ENCODE data around the gene KCNMA1. TPM values are rescaled to one million over a fixed set of nuclear protein-coding genes. Genes with fewer than 3 reads are reported as not detected.

Gene KCNMA1
- total RNA-seq, 1 experiment from 2014 or later = 20.7 TPM

DNA sequence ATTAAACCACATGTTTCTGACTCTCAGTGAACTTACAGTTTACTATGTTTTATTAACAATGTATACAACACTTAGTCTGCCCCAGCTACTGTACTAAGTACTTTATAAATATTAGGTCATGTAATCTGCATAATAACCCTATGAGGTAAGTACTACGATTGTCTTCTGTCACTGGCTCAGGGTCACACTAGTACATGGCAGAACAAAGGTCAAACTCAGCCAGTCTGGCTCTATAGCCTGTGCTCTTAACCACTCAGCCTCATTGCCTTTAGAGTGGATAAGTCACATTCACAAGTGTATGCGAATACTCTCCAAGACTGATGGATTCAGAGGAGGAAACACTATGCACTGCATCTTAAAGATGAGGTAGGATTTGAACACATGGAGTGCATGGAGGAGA lies 252.3 kb downstream of the KCNMA1 start:
- TF ChIP-seq, protein P1, sequence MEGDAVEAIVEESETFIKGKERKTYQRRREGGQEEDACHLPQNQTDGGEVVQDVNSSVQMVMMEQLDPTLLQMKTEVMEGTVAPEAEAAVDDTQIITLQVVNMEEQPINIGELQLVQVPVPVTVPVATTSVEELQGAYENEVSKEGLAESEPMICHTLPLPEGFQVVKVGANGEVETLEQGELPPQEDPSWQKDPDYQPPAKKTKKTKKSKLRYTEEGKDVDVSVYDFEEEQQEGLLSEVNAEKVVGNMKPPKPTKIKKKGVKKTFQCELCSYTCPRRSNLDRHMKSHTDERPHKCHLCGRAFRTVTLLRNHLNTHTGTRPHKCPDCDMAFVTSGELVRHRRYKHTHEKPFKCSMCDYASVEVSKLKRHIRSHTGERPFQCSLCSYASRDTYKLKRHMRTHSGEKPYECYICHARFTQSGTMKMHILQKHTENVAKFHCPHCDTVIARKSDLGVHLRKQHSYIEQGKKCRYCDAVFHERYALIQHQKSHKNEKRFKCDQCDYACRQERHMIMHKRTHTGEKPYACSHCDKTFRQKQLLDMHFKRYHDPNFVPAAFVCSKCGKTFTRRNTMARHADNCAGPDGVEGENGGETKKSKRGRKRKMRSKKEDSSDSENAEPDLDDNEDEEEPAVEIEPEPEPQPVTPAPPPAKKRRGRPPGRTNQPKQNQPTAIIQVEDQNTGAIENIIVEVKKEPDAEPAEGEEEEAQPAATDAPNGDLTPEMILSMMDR (IDR thresholded peaks at IDR 0.05; ENCODE audit: insufficient read depth in 1 of 2, low read depth in 1 of 2, low read length in 1 of 2, severe bottlenecking in 1 of 2, unreplicated experiment in 1 of 2) = no peak
- intact Hi-C loops (cut with micrococcal nuclease; ENCODE audit: unreplicated experiment) = loop anchor here (5.0 kb wide), 1 partner anchor 202 kb away; no protein-coding TSS in a partner anchor
- Mint-ChIP-seq H3K9me3 (ENCODE audit: unreplicated experiment) (no peaks in the 10 kb centered on the region), H3K4me3 (ENCODE audit: unreplicated experiment) (no peak overlapping the region), H3K27ac (ENCODE audit: unreplicated experiment) (peak overlapping the region; percentile 51), H3K36me3 (ENCODE audit: insufficient read depth, unreplicated experiment) (no peaks in the 10 kb centered on the region), H3K27me3 (ENCODE audit: insufficient read depth, unreplicated experiment) (no peaks in the 10 kb centered on the region), H3K4me1 (ENCODE audit: low read depth, unreplicated experiment) (peaks cover 43% of the 10 kb centered on the region)
- no TSS peak for BruUV-seq (replicated peaks)
- Histone ChIP-seq H3K36me3 (ENCODE audit: control insufficient read depth, insufficient read depth, low read length) (no peaks in the 10 kb centered on the region; the same call in 1 of the 2 replicates), H3K4me1 (peaks cover 47% of the 10 kb centered on the region), H3K4me3 (ENCODE audit: low read depth, low read length) (no peak overlapping the region), H3K9me3 (no peaks in the 10 kb centered on the region), H3K27me3 (replicated peaks; ENCODE audit: control insufficient read depth, insufficient read depth, low read length) (no peaks in the 10 kb centered on the region)
- CTCF ChIA-PET = no interaction called here
- POLR2A ChIA-PET = no interaction called here
- no peak for DNase-seq

GRCh38 chr10:77383861-77384553 lies 253.6 kb downstream of the KCNMA1 start:
- H3K27ac Mint-ChIP-seq (ENCODE audit: unreplicated experiment) = no peak overlapping the region
- intact Hi-C loops (cut with micrococcal nuclease; ENCODE audit: unreplicated experiment) = no loop called here
- no peaks in the 10 kb centered on the region for H3K27me3 Mint-ChIP-seq (ENCODE audit: insufficient read depth, unreplicated experiment)
- Histone ChIP-seq H3K27me3 (replicated peaks; ENCODE audit: control insufficient read depth, insufficient read depth, low read length) (no peaks in the 10 kb centered on the region), H3K36me3 (ENCODE audit: control insufficient read depth, insufficient read depth, low read length) (no peaks in the 10 kb centered on the region; the same call in 1 of the 2 replicates), H3K9me3 (no peaks in the 10 kb centered on the region), H3K4me1 (peaks cover 34% of the 10 kb centered on the region), H3K4me3 (ENCODE audit: low read depth, low read length) (no peak overlapping the region)
- ChIA-PET CTCF (interaction anchor here (0.6 kb wide), 2 partner anchors 92 to 307 kb away, joined by 3 read pairs; no protein-coding TSS in a partner anchor), POLR2A (no interaction called here)
- H3K36me3 Mint-ChIP-seq (ENCODE audit: insufficient read depth, unreplicated experiment) = no peaks in the 10 kb centered on the region
- DNase-seq = no peak
- TF ChIP-seq, protein P1 (IDR thresholded peaks at IDR 0.05; ENCODE audit: insufficient read depth in 1 of 2, low read depth in 1 of 2, low read length in 1 of 2, severe bottlenecking in 1 of 2, unreplicated experiment in 1 of 2) = no peak
- no peaks in the 10 kb centered on the region for H3K9me3 Mint-ChIP-seq (ENCODE audit: unreplicated experiment)
- H3K4me1 Mint-ChIP-seq (ENCODE audit: low read depth, unreplicated experiment) = peaks cover 38% of the 10 kb centered on the region
- no peak overlapping the region for H3K4me3 Mint-ChIP-seq (ENCODE audit: unreplicated experiment)
- no TSS peak for BruUV-seq (replicated peaks)

- no peak overlapping the region for H3K4me3 Mint-ChIP-seq (ENCODE audit: unreplicated experiment)
Observed at GRCh38 chr10:77381750-77382149, 255.9 kb downstream of the KCNMA1 start.

More at GRCh38 chr10:77381750-77382149, 255.9 kb downstream of the KCNMA1 start:
- Histone ChIP-seq H3K9me3 (no peaks in the 10 kb centered on the region), H3K4me1 (peaks cover 28% of the 10 kb centered on the region), H3K27me3 (replicated peaks; ENCODE audit: control insufficient read depth, insufficient read depth, low read length) (no peaks in the 10 kb centered on the region), H3K4me3 (ENCODE audit: low read depth, low read length) (no peak overlapping the region), H3K36me3 (ENCODE audit: control insufficient read depth, insufficient read depth, low read length) (no peaks in the 10 kb centered on the region; the same call in 1 of the 2 replicates)
- Mint-ChIP-seq H3K27me3 (ENCODE audit: insufficient read depth, unreplicated experiment) (no peaks in the 10 kb centered on the region), H3K9me3 (ENCODE audit: unreplicated experiment) (no peaks in the 10 kb centered on the region), H3K36me3 (ENCODE audit: insufficient read depth, unreplicated experiment) (no peaks in the 10 kb centered on the region), H3K27ac (ENCODE audit: unreplicated experiment) (no peak overlapping the region), H3K4me1 (ENCODE audit: low read depth, unreplicated experiment) (peaks cover 16% of the 10 kb centered on the region)
- DNase-seq = no peak
- ChIA-PET CTCF (no interaction called here), POLR2A (no interaction called here)
- intact Hi-C loops (cut with micrococcal nuclease; ENCODE audit: unreplicated experiment) = no loop called here
- no TSS peak for BruUV-seq (replicated peaks)
- TF ChIP-seq, protein P1 (IDR thresholded peaks at IDR 0.05; ENCODE audit: insufficient read depth in 1 of 2, low read depth in 1 of 2, low read length in 1 of 2, severe bottlenecking in 1 of 2, unreplicated experiment in 1 of 2) = no peak
